ENCODE measurements around the gene CFLAR. TPM values are rescaled to one million over a fixed set of nuclear protein-coding genes. Genes with fewer than 3 reads are reported as not detected.

CFLAR gene
- total RNA-seq, 4 donors from 2014 or later: 157 to 492 (median 249) TPM

DNA sequence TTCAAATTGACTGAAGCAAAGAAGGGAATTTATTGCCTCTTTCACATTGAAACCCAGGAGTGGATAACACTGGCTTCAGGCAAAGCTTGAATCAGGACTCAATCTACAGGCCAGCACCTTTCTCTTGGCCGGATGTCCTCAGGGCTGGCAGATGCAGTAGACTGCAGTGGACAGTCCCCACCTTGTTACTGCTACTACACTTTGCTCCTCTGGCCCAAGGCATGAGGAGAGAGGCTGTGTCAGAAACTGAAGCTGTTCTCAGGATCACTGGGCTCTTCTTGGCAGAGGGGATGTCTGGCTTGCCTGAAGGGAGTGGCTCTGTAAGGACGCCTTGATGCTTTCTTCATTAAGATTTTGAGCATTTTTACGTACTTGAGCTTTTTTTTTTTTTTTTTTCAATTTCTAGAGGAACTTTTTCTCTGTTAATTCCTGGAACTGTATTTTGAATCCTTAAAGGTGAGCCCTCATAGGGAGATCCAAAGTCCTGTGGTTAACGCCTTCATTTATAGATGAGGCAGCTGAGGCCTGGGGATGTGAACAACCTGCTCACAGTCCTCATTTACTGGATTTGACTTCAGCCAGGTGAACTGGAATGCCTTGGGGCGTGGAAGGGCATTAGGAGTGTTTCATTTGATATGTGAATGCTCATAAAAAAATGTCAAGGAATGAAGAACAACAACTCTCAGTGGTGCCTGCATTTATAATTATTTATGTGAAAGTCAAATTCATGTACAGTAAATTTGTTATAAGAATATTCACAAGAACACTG is 103.5 kb downstream of the CFLAR start:
- H3K27ac ChIP-seq: peak overlapping the region in 1 of 3 donors; percentile 77
- TF ChIP-seq POLR2A (IDR thresholded peaks at IDR 0.05): no peak
- H3K4me3 ChIP-seq (replicated peaks in 1 of 3): no peak overlapping the region
- H3K9me3 ChIP-seq: no peaks in the 10 kb centered on the region
- H3K4me1 ChIP-seq: peaks cover 19 to 31% of the 10 kb centered on the region in 2 donors
- intact Hi-C loops (cut with DNase I): loop anchor here (10.0 kb wide), 1 partner anchor 105 kb away; the partner anchor contains the start of gene CFLAR
- no peaks in the 10 kb centered on the region for H3K27me3 ChIP-seq
- WGBS, 2 donors: 81 to 90% methylated on average over 5 of the region's 5 CpGs
- H3K36me3 ChIP-seq: no peaks in the 10 kb centered on the region
- DNase-seq: no peak

DNA sequence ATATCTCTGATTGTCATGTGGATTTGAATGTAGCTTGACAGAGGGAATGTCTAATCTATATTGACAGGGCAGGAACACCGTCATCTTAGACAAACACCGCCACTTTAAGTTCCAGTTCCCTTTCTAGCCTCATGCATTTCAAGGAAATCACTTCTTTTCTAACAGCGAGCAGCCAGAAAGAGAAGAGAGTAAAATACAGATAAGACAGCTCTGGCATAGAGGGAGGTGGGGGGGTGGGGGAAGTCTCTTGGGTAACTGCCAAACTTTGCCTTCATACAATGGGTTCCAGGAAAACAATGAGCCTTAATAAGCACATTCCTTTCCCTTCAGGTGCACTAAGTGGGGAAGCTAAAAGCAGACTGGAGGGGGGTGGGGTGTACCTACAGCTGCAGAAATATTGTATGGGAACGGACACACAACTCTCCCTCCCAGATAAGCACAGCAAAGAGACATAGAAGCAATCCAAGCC is 104.2 kb downstream of the CFLAR start:
- DNase-seq: peak; percentile 66 to 73
- WGBS, 2 donors: 16 to 28% methylated on average over 4 of the region's 4 CpGs

DNA sequence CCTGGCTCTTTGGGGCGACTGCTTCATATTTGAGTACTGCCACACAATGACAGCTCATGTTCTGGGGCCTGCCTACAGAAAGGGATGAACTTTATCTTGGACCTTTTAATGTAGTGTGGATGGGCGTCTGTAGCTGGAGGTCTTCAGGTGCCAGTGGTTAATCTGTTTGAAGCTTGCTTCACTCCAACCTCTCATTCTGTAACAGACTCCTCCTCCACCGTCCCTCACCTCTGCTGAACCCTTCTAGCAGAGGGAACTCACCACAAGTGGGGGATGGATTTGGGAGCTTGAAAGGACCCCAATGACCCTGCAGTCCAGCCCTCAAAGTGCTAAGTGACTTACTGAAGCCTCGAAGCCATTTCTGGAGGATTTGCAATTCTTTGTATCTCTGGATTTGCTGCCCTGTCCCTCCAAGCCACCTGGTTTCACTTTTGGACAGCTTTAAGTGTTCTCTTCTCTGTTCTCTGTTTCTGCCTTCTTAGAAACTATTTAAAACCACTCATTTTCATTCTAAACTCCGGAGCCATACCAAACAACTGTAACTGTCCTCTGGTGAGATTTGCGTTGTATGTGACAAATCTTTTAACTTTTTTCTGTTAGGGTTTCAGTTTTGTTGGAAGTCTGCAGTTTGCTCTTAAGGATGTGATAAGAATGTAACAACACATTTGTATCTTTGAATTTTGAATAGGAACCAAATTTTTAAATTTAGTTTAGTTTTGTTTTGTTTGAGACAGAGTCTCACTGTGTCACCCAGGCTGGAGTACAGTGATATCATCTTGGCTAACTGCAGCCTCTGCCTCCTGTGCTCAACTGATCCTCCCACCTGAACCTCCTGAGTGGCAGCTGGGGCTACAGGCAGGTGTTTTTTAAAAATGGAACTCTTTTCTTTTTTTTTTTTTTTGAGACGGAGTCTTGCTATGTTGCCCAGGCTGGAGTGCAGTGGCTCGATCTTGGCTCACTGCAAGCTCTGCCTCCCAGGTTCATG is 107.4 kb downstream of the CFLAR start:
- no peak for DNase-seq
- H3K9me3 ChIP-seq: no peaks in the 10 kb centered on the region
- H3K27me3 ChIP-seq: no peaks in the 10 kb centered on the region
- H3K27ac ChIP-seq: peak overlapping the region in 1 of 3 donors; percentile 36
- intact Hi-C loops (cut with DNase I): loop anchor here (10.0 kb wide), 1 partner anchor 109 kb away; the partner anchor contains the start of gene CFLAR
- peaks cover 19 to 31% of the 10 kb centered on the region in 2 donors for H3K4me1 ChIP-seq
- WGBS, 2 donors: 74 to 79% methylated on average over 8 of the region's 8 CpGs
- TF ChIP-seq, protein P1, sequence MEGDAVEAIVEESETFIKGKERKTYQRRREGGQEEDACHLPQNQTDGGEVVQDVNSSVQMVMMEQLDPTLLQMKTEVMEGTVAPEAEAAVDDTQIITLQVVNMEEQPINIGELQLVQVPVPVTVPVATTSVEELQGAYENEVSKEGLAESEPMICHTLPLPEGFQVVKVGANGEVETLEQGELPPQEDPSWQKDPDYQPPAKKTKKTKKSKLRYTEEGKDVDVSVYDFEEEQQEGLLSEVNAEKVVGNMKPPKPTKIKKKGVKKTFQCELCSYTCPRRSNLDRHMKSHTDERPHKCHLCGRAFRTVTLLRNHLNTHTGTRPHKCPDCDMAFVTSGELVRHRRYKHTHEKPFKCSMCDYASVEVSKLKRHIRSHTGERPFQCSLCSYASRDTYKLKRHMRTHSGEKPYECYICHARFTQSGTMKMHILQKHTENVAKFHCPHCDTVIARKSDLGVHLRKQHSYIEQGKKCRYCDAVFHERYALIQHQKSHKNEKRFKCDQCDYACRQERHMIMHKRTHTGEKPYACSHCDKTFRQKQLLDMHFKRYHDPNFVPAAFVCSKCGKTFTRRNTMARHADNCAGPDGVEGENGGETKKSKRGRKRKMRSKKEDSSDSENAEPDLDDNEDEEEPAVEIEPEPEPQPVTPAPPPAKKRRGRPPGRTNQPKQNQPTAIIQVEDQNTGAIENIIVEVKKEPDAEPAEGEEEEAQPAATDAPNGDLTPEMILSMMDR (IDR thresholded peaks at IDR 0.05): no peak
- no peak for TF ChIP-seq POLR2A (IDR thresholded peaks at IDR 0.05)
- H3K4me3 ChIP-seq (replicated peaks in 1 of 3): no peak overlapping the region
- no peaks in the 10 kb centered on the region for H3K36me3 ChIP-seq

More for the DNA sequence above, 104.2 kb downstream of the CFLAR start:
- Histone ChIP-seq H3K27ac (peak overlapping the region in 2 of 3 donors; percentile 43 to 77), H3K4me1 (peaks cover 19 to 31% of the 10 kb centered on the region in 2 donors), H3K36me3 (no peaks in the 10 kb centered on the region), H3K27me3 (no peaks in the 10 kb centered on the region), H3K9me3 (no peaks in the 10 kb centered on the region), H3K4me3 (replicated peaks in 1 of 3) (no peak overlapping the region)
- TF ChIP-seq, protein P1 (IDR thresholded peaks at IDR 0.05): no peak
- TF ChIP-seq POLR2A (IDR thresholded peaks at IDR 0.05): no peak
- intact Hi-C loops (cut with DNase I): loop anchor here (10.0 kb wide), 1 partner anchor 105 kb away; the partner anchor contains the start of gene CFLAR

Small RNA genes within 50 kb of the gene (small RNA-seq; reads per million reads assigned to genes)
- gene AC007283.2 (not detected), gene MTND4LP13 (not detected), gene RNU6-1206P (not detected), gene RNU7-45P (not detected)

Other genes with a start within 250 kb of the CFLAR start
- 10 to 100 TPM; 12.2 to 30.3 (median 26.6) TPM for gene PPIL3, start 227.1 kb upstream of the CFLAR start, total RNA-seq
- gene NIF3L1, start 226.8 kb upstream of the CFLAR start, total RNA-seq: 10 to 100 TPM; 16.9 to 32.2 (median 27.2) TPM
- gene ORC2, start 152.5 kb upstream of the CFLAR start, total RNA-seq: 10 to 100 TPM; 25.2 to 40.3 (median 34.0) TPM
- 10 to 100 TPM; 19.8 to 32.0 (median 26.0) TPM for gene HYCC2, start 44.5 kb upstream of the CFLAR start, total RNA-seq
- 10 to 100 TPM; 42.4 to 95.2 (median 86.5) TPM for gene NDUFB3, start 44.2 kb upstream of the CFLAR start, total RNA-seq
- gene CASP10, start 67.0 kb downstream of the CFLAR start, total RNA-seq: 10 to 100 TPM; 12.4 to 23.0 (median 20.0) TPM
- 10 to 100 TPM in 2 of 4 donors, 1 to 10 TPM in 2; 8.7 to 14.1 (median 9.6) TPM for gene CASP8, start 144.4 kb downstream of the CFLAR start, total RNA-seq
- 1 to 10 TPM; 2.3 to 5.0 (median 3.4) TPM for gene FLACC1, start 241.2 kb downstream of the CFLAR start, total RNA-seq

Measured in thyroid gland (tissue), 4 donors.